Uterus (tissue), 4 donors: ENCODE measurements around the gene MLEC. TPM values are rescaled to one million over a fixed set of nuclear protein-coding genes. Genes with fewer than 3 reads are reported as not detected.

Experiments
- DNase-seq, 2 donors: peaks; one replicate each; pipeline ENCODE4 v3.0.0-alpha.2; 2019 to 2020
- H3K27ac ChIP-seq, 2 donors: fragments of 200-600 bp; sonication (generic); 1 replicate in 1 of 2; 2 replicates in 1 of 2; pipeline ENCODE4 v1.5.1; 2016 to 2018
- H3K27me3 ChIP-seq, 2 donors: fragments of 200-600 bp; sonication (generic); one replicate each; pipeline ENCODE4 v1.5.1; 2018 to 2019; ENCODE audit warnings: control low read depth in 1 of 2
- H3K36me3 ChIP-seq, 2 donors: fragments of 200-600 bp; sonication (generic); one replicate each; pipeline ENCODE4 v1.5.1; 2019; ENCODE audit warnings: control low read depth in 1 of 2
- H3K4me1 ChIP-seq, 2 donors: fragments of 200-600 bp; sonication (generic); one replicate each; pipeline ENCODE4 v1.5.1; 2018 to 2019; ENCODE audit warnings: control low read depth in 1 of 2
- H3K4me3 ChIP-seq, 2 donors: fragments of 200-600 bp; sonication (generic); 1 replicate in 1 of 2; 2 replicates in 1 of 2; pipeline ENCODE4 v1.5.1; 2018 to 2019; ENCODE audit warnings: mild to moderate bottlenecking in 1 of 2
- H3K9me3 ChIP-seq, 2 donors: fragments of 200-600 bp; sonication (generic); one replicate each; pipeline ENCODE4 v1.5.1; 2019; ENCODE audit warnings: control low read depth in 1 of 2
- POLR2A ChIP-seq, 2 donors: fragments of 450-650 bp; IDR thresholded peaks; one replicate each; pipeline ENCODE4 v1.6.1; 2016; ENCODE audit warnings: antibody characterized with exemption in 2 of 2, mild to moderate bottlenecking in 1 of 2, moderate library complexity in 1 of 2
- intact Hi-C: fragments of 100-400 bp; cut with DNase I; formaldehyde crosslinking; loops from one replicate; pipeline ENCODE4 v1.15.1; 2023; ENCODE audit warnings: low total_unique reads
- total RNA-seq, 4 donors: library from RNA; depleted of rRNA in 3 of 4; stranded (reverse); fragments of >200 nt in 3 of 4; gene quantifications; one replicate each; pipeline versions ENCODE4 v1.1.0 to v1.2.4, GENCODE V29; 2014 to 2023
- TF ChIP-seq, protein P1 (sequence below), 4 experiments: fragments of 200-600 bp in 2 of 4; fragments of 450-650 bp in 2 of 4; sonication (generic) in 2 of 4; IDR thresholded peaks; one replicate each; pipeline ENCODE4 v1.5.1; 2016 to 2019; ENCODE audit warnings: antibody characterized with exemption in 4 of 4, mild to moderate bottlenecking in 2 of 4, moderate library complexity in 1 of 4
- donor health status: DM: yes; HTN: yes; CAD: no.

The MLEC gene
- total RNA-seq, 4 donors from 2014 or later, result 15.6 to 108 (median 53.5) TPM

DNA sequence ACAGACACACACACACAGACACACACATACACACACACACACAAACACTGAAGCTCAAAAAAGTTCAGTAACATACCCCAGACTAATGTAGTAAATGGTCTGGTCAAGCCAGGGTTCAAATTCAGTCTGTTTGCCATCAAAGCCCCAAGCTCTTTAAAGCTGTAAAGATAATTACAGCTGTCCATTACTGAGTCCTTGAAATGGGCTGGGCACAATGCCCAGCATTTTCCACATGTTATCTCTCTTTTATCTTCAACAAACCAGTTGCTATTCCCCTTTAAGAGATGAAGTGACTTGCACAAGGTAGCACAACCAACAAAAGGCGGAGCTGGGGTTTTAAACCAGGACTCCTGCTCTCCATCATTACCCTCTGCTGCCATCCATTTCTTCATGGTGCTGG, 15.7 kb downstream of the MLEC start:
- no peak overlapping the region for H3K27ac ChIP-seq
- no peak overlapping the region for H3K4me3 ChIP-seq
- no peaks in the 10 kb centered on the region for H3K4me1 ChIP-seq
- intact Hi-C loops, result no loop called here
- DNase-seq, result no peak
- H3K9me3 ChIP-seq, result no peaks in the 10 kb centered on the region
- TF ChIP-seq POLR2A (IDR thresholded peaks at IDR 0.05), result no peak
- TF ChIP-seq, protein P1, sequence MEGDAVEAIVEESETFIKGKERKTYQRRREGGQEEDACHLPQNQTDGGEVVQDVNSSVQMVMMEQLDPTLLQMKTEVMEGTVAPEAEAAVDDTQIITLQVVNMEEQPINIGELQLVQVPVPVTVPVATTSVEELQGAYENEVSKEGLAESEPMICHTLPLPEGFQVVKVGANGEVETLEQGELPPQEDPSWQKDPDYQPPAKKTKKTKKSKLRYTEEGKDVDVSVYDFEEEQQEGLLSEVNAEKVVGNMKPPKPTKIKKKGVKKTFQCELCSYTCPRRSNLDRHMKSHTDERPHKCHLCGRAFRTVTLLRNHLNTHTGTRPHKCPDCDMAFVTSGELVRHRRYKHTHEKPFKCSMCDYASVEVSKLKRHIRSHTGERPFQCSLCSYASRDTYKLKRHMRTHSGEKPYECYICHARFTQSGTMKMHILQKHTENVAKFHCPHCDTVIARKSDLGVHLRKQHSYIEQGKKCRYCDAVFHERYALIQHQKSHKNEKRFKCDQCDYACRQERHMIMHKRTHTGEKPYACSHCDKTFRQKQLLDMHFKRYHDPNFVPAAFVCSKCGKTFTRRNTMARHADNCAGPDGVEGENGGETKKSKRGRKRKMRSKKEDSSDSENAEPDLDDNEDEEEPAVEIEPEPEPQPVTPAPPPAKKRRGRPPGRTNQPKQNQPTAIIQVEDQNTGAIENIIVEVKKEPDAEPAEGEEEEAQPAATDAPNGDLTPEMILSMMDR (IDR thresholded peaks at IDR 0.05), result no peak
- no peaks in the 10 kb centered on the region for H3K36me3 ChIP-seq
- no peaks in the 10 kb centered on the region for H3K27me3 ChIP-seq

DNA sequence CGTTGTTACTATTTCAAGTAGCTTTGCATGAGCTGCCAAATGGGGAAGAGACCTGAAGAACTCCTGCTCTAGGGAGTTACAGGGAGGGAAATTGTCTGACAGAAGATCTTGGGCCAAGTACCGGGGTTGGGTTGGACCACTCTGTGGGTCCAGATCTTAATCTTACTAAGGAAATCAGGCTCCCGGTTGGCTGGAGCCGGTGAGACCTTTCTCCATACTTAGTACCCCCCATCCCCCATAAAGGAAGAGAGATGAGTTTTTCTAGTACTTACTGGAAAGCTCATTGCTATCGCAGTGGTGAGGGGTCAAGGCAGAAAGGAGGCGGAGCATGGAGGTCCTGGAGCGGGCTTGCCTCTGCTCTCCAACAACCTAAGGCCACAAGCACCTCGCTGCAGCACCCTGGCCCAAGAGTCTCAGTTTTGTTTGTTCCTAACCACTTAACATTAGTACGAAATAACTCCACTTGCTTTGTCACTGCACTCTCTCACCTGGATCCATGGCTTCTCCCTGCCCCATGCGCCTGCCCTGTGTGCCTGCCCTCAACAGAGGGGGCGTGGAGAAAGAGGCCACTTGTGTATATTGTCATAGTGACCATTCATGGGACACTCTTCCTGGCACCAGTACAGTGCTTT, 16.5 kb downstream of the MLEC start:
- no peaks in the 10 kb centered on the region for H3K4me1 ChIP-seq
- no peaks in the 10 kb centered on the region for H3K27me3 ChIP-seq
- no peak for TF ChIP-seq POLR2A (IDR thresholded peaks at IDR 0.05)
- TF ChIP-seq, protein P1 (IDR thresholded peaks at IDR 0.05), result no peak
- intact Hi-C loops, result no loop called here
- H3K4me3 ChIP-seq, result no peak overlapping the region
- no peaks in the 10 kb centered on the region for H3K36me3 ChIP-seq
- peak overlapping the region in 1 of 2 donors; percentile 0 for H3K27ac ChIP-seq
- no peaks in the 10 kb centered on the region for H3K9me3 ChIP-seq
- no peak for DNase-seq

DNA sequence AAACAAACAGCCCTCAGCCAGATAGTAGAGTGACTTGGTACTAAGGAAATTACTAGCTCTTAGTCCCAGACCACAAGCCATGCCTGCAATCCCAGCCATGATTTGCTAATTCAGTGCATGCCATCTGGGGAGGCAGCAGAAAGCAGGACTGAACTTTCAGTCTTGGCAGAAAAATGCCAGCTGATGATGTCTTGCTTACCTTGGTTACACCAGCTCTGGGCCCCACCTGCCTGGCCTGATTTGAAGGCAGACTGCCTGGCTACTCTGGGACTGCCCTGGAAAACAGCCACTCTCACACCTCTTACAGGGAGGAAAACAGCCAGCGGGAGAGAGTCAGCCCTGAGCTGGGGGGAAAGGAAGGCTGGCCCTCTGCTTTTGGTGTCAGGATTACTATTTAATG, 18.7 kb downstream of the MLEC start:
- intact Hi-C loops, result no loop called here

DNA sequence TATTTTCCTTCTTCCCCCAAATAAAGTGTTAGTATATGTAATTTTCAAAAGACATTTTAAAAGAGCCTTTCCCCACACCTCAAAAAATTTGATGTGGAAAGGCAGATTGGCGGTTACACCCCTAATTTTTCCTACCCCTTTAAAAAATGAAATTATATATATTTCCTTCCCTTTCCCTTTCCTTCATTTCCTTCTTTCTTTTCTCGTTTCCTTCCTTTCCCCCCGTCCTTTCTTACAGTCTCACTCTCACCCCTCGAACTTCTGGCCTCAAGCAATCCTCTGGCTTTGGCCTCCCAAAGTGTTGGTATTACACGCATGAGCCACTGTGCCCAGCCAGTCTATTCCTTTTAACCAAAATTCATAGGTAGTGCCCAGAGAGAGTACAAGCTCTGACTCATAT, 19.1 kb downstream of the MLEC start:
- Histone ChIP-seq H3K4me3 (no peak overlapping the region), H3K36me3 (no peaks in the 10 kb centered on the region), H3K4me1 (no peaks in the 10 kb centered on the region), H3K9me3 (no peaks in the 10 kb centered on the region), H3K27me3 (no peaks in the 10 kb centered on the region), H3K27ac (no peak overlapping the region)
- intact Hi-C loops, result no loop called here
- no peak for DNase-seq
- TF ChIP-seq, protein P1 (IDR thresholded peaks at IDR 0.05), result no peak
- TF ChIP-seq POLR2A (IDR thresholded peaks at IDR 0.05), result no peak

More for the DNA sequence above, 18.7 kb downstream of the MLEC start:
- Histone ChIP-seq H3K27ac (no peak overlapping the region), H3K9me3 (no peaks in the 10 kb centered on the region), H3K4me1 (no peaks in the 10 kb centered on the region), H3K27me3 (no peaks in the 10 kb centered on the region), H3K4me3 (no peak overlapping the region), H3K36me3 (no peaks in the 10 kb centered on the region)
- DNase-seq, result no peak
- TF ChIP-seq POLR2A (IDR thresholded peaks at IDR 0.05), result no peak
- TF ChIP-seq, protein P1 (IDR thresholded peaks at IDR 0.05), result no peak

DNA sequence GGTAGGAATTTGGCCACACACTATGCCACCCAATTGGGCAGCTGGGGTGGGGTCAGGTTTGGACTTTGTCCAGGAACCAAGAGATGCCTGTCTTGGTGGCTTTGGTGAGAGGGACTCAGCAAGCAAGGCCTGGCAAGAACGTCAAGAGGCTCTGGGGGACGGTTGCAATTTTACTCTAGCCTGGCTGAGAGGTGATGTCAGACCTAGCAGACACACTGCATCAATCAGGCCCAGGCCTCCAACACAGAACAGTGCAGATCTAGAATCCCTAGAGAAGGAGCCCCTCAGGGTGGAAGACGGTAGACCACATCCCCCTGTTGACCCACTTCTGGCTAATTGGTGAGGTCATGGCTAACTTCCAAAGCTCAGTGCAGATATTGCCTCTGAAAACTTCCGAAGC, 21.7 kb downstream of the MLEC start:
- peaks cover 0 to 7% of the 10 kb centered on the region in 2 donors for H3K4me1 ChIP-seq
- H3K9me3 ChIP-seq, result no peaks in the 10 kb centered on the region
- H3K27ac ChIP-seq, result no peak overlapping the region
- TF ChIP-seq, protein P1 (IDR thresholded peaks at IDR 0.05), result no peak
- TF ChIP-seq POLR2A (IDR thresholded peaks at IDR 0.05), result no peak
- no peaks in the 10 kb centered on the region for H3K27me3 ChIP-seq
- DNase-seq, result no peak
- intact Hi-C loops, result no loop called here
- H3K36me3 ChIP-seq, result no peaks in the 10 kb centered on the region
- no peak overlapping the region for H3K4me3 ChIP-seq
